Astrocyte (in vitro differentiated cells and primary cell): Measurements from ENCODE around the gene CREG2. TPM values are rescaled to one million over a fixed set of nuclear protein-coding genes. Genes with fewer than 3 reads are reported as not detected.

Source experiments
- DNase-seq: peaks from one replicate; pipeline ENCODE4 v3.0.0-alpha.2; 2010; ENCODE audit warnings: low read depth
- FAIRE-seq: peaks from 2 replicates; lab custom pipeline; 2011; peaks lifted over from hg19 to GRCh38; lab: Jason Lieb, UNC
- H2AFZ ChIP-seq: 2 replicates; pipeline ENCODE4 v1.6.0; 2012; ENCODE audit warnings: low read depth, low read length, inconsistent platforms
- H3K27ac ChIP-seq: 2 replicates; pipeline ENCODE4 v1.5.1; 2011; ENCODE audit warnings: low read depth, low read length, inconsistent platforms
- H3K27me3 ChIP-seq: 2 replicates; pipeline ENCODE4 v1.6.0; 2011; ENCODE audit warnings: low read length, inconsistent platforms; ENCODE audit not compliant: insufficient read depth
- H3K36me3 ChIP-seq: 2 replicates; pipeline ENCODE4 v1.5.1; 2011; ENCODE audit warnings: low read length, inconsistent platforms; ENCODE audit not compliant: insufficient read depth
- H3K4me1 ChIP-seq: 2 replicates; pipeline ENCODE4 v1.5.1; 2011; ENCODE audit warnings: low read length, inconsistent platforms; ENCODE audit not compliant: insufficient read depth
- H3K4me2 ChIP-seq: 2 replicates; pipeline ENCODE4 v1.6.0; 2012; ENCODE audit warnings: low read length, inconsistent platforms
- H3K4me3 ChIP-seq: 2 replicates; pipeline ENCODE4 v1.5.1; 2011; ENCODE audit warnings: low read depth, mild to moderate bottlenecking, low read length, inconsistent platforms; ENCODE audit not compliant: insufficient read depth
- H3K79me2 ChIP-seq: 2 replicates; pipeline ENCODE4 v1.6.0; 2012; ENCODE audit warnings: mild to moderate bottlenecking, low read length, inconsistent platforms; ENCODE audit not compliant: insufficient read depth
- H3K9ac ChIP-seq: 2 replicates; pipeline ENCODE4 v1.6.0; 2012; ENCODE audit warnings: mild to moderate bottlenecking, low read length, inconsistent platforms
- H3K9me3 ChIP-seq: 2 replicates; pipeline ENCODE4 v1.5.1; 2012; ENCODE audit warnings: low read depth, mild to moderate bottlenecking, low read length, inconsistent platforms; ENCODE audit not compliant: insufficient read depth
- H4K20me1 ChIP-seq: 2 replicates; pipeline ENCODE4 v1.6.0; 2012; ENCODE audit warnings: low read length, inconsistent platforms; ENCODE audit not compliant: insufficient read depth
- H3K27ac Mint-ChIP-seq: one replicate; pipeline ENCODE4 v1.8.0; 2021; ENCODE audit warnings: mild to moderate bottlenecking, mixed read lengths; ENCODE audit not compliant: unreplicated experiment
- H3K27me3 Mint-ChIP-seq: one replicate; pipeline ENCODE4 v1.8.0; 2021; ENCODE audit warnings: low read depth, mixed read lengths; ENCODE audit not compliant: unreplicated experiment
- H3K36me3 Mint-ChIP-seq: one replicate; pipeline ENCODE4 v1.8.0; 2021; ENCODE audit warnings: low read depth, mixed read lengths; ENCODE audit not compliant: unreplicated experiment
- H3K4me1 Mint-ChIP-seq: one replicate; pipeline ENCODE4 v1.8.0; 2021; ENCODE audit warnings: low read depth, mixed read lengths; ENCODE audit not compliant: unreplicated experiment
- H3K4me3 Mint-ChIP-seq: one replicate; pipeline ENCODE4 v1.8.0; 2021; ENCODE audit warnings: mild to moderate bottlenecking, moderate library complexity, mixed read lengths; ENCODE audit not compliant: unreplicated experiment
- H3K9me3 Mint-ChIP-seq: one replicate; pipeline ENCODE4 v1.8.0; 2021; ENCODE audit warnings: mild to moderate bottlenecking, mixed read lengths; ENCODE audit not compliant: unreplicated experiment
- EZH2 ChIP-seq: IDR thresholded peaks from 2 replicates; pipeline ENCODE4 v1.6.1; 2012; ENCODE audit warnings: mild to moderate bottlenecking, low read length, inconsistent platforms; ENCODE audit not compliant: insufficient read depth
- total RNA-seq: library from RNA; stranded (reverse); gene quantifications from 2 replicates; pipeline ENCODE4 v1.2.1, GENCODE V29; 2021
- TF ChIP-seq, protein P1 (sequence below): IDR thresholded peaks from 2 replicates; pipeline ENCODE4 v1.5.1; 2011; ENCODE audit warnings: low read depth, mild to moderate bottlenecking, inconsistent platforms, low read length, moderate library complexity; ENCODE audit not compliant: insufficient read depth

The CREG2 gene
- total RNA-seq, 1 donor from 2014 or later = 0.11 TPM

- H4K20me1 ChIP-seq = peaks cover 74% of the 10 kb centered on the region
- FAIRE-seq = no peak
- no peak overlapping the region for H3K27ac Mint-ChIP-seq
These were observed 87.7 kb downstream of the CREG2 start for GRCh38 chr2:101299604-101300003.

DNA sequence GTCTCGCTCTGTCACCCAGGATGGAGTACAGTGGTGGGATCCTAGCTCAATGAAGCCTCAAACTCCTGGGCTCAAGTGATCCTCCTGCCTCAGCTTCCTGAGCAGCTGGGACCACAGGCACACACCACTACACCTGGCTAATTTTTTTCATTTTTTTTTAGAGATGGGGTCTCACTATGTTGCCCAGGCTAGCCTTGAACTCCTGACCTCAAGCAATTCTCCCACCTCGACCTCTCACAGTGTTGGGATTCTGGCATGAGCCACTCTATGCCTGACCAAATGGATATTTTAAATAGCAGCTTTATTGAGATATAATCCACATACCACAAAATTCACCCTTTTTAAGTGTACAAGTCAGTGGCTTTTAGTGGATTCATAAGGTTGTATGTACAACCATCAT lies 89.9 kb downstream of the CREG2 start:
- TF ChIP-seq, protein P1, sequence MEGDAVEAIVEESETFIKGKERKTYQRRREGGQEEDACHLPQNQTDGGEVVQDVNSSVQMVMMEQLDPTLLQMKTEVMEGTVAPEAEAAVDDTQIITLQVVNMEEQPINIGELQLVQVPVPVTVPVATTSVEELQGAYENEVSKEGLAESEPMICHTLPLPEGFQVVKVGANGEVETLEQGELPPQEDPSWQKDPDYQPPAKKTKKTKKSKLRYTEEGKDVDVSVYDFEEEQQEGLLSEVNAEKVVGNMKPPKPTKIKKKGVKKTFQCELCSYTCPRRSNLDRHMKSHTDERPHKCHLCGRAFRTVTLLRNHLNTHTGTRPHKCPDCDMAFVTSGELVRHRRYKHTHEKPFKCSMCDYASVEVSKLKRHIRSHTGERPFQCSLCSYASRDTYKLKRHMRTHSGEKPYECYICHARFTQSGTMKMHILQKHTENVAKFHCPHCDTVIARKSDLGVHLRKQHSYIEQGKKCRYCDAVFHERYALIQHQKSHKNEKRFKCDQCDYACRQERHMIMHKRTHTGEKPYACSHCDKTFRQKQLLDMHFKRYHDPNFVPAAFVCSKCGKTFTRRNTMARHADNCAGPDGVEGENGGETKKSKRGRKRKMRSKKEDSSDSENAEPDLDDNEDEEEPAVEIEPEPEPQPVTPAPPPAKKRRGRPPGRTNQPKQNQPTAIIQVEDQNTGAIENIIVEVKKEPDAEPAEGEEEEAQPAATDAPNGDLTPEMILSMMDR = no peak
- TF ChIP-seq EZH2 = no peak
- H3K36me3 Mint-ChIP-seq = peaks cover 2% of the 10 kb centered on the region
- no peak overlapping the region for H3K4me3 Mint-ChIP-seq
- peaks cover 16% of the 10 kb centered on the region for H3K4me1 Mint-ChIP-seq
- no peak overlapping the region for H3K27ac Mint-ChIP-seq
- DNase-seq = no peak
- no peaks in the 10 kb centered on the region for H3K9me3 Mint-ChIP-seq
- H3K4me2 ChIP-seq = no peak overlapping the region
- no peaks in the 10 kb centered on the region for H3K27me3 ChIP-seq
- H3K9ac ChIP-seq = no peak overlapping the region
- H3K4me1 ChIP-seq = peaks cover 8% of the 10 kb centered on the region
- peak overlapping the region; percentile 12 for H3K27ac ChIP-seq
- no peaks in the 10 kb centered on the region for H3K27me3 Mint-ChIP-seq
- H4K20me1 ChIP-seq = peaks cover 63% of the 10 kb centered on the region
- no peak overlapping the region for H3K4me3 ChIP-seq
- no peak overlapping the region for H2AFZ ChIP-seq
- no peak for FAIRE-seq
- peaks cover 94% of the 10 kb centered on the region for H3K79me2 ChIP-seq
- peaks cover 16% of the 10 kb centered on the region for H3K36me3 ChIP-seq
- H3K9me3 ChIP-seq = no peaks in the 10 kb centered on the region

More at GRCh38 chr2:101299604-101300003, 87.7 kb downstream of the CREG2 start:
- TF ChIP-seq EZH2 = no peak
- TF ChIP-seq, protein P1 = no peak
- Histone ChIP-seq H3K79me2 (peaks cover 99% of the 10 kb centered on the region), H3K9ac (no peak overlapping the region), H3K4me3 (no peak overlapping the region), H3K27ac (no peak overlapping the region), H3K27me3 (no peaks in the 10 kb centered on the region), H3K4me2 (no peak overlapping the region), H3K4me1 (peaks cover 8% of the 10 kb centered on the region), H3K9me3 (no peaks in the 10 kb centered on the region), H2AFZ (no peak overlapping the region), H3K36me3 (no peaks in the 10 kb centered on the region)
- no peak for DNase-seq
- Mint-ChIP-seq H3K4me3 (no peak overlapping the region), H3K36me3 (peaks cover 2% of the 10 kb centered on the region), H3K27me3 (no peaks in the 10 kb centered on the region), H3K9me3 (no peaks in the 10 kb centered on the region), H3K4me1 (peaks cover 23% of the 10 kb centered on the region)

DNA sequence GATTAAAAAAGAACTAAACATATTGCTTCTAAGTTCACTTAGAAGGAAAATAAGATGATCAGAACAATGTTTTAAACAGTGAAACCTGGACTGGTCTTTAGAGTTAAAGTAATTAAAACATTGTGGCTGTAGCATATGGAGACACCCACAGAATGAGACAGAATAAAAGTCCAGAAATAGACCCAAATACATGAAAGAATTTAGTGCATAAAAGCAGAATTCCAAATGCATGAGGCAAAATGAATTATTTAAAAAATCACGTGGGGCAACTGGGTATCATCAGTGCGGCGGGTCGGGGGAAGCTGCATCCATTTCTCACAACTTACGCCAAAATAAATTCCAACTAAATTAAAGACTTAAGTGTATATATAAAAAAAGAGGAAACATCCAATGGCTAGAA lies 90.9 kb downstream of the CREG2 start:
- Mint-ChIP-seq H3K9me3 (no peaks in the 10 kb centered on the region), H3K27me3 (no peaks in the 10 kb centered on the region), H3K27ac (no peak overlapping the region), H3K4me3 (no peak overlapping the region), H3K36me3 (peaks cover 2% of the 10 kb centered on the region), H3K4me1 (peaks cover 15% of the 10 kb centered on the region)
- H3K4me3 ChIP-seq = no peak overlapping the region
- no peak overlapping the region for H2AFZ ChIP-seq
- H3K27me3 ChIP-seq = no peaks in the 10 kb centered on the region
- FAIRE-seq (no peak), DNase-seq (peak; percentile 51)
- H4K20me1 ChIP-seq = peaks cover 54% of the 10 kb centered on the region
- H3K27ac ChIP-seq = peak overlapping the region; percentile 67
- TF ChIP-seq, protein P1 = no peak
- no peak for TF ChIP-seq EZH2
- peaks cover 16% of the 10 kb centered on the region for H3K36me3 ChIP-seq
- H3K9ac ChIP-seq = peak overlapping the region; percentile 21
- peak overlapping the region; percentile 61 for H3K4me2 ChIP-seq
- no peaks in the 10 kb centered on the region for H3K9me3 ChIP-seq
- peaks cover 84% of the 10 kb centered on the region for H3K79me2 ChIP-seq
- H3K4me1 ChIP-seq = peaks cover 8% of the 10 kb centered on the region
